GOT3 (cell line): ENCODE results near the gene RXFP4.
"Not testable (repeated sequence)": the region's sequence is repeated elsewhere in the genome, so short reads cannot be mapped to it uniquely, and the experiment has no call there.

Source experiments
- DNase-seq: peaks from one replicate; lab custom pipeline; 2025; ENCODE audit warnings: mixed read lengths; lab: John Stamatoyannopoulos, UW

Gene RXFP4

GRCh38 chr1:155978973-155979429 is 37.6 kb downstream of the RXFP4 start:
- DNase-seq = no peak

- no peak for DNase-seq
Measured at GRCh38 chr1:155979597-155980343, 38.3 kb downstream of the RXFP4 start.

DNA sequence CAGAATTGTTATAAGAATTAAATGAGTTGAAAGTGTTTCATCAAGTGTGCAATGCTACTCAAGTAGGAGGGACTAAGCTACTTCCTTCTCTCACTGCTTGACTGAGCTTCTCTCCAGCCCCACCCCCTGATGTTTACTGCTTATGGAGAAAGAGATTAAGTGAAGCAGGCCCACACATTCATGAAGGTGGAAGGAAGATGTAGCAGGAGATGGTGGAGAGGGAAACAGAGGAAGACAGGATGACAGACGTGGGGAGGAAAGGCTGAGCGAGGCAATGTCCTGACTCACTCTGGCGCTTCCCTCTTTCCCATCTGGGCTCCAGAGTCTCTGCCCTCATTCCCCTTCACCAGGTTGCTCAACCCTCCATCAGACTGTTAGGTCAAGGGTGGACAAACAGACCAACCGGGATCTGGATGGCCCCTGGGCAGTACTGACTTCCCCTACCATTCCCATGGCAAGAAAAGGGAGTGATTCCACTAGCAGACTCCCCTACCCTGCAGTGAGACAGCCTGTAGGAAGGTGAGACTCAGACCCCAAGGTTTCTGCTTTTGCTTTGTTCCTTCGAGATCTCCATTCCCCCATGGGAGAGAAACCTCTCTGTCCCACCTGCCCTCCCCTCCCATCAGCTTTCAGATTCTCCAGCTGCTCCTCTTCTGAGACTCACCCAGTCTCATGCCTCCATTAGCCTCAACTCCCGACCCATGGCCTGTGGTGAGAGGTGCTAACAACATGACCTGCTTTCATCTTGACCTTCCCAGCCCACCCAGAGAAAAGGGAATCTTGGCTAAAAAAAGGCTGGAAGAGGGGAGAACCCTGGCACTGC is 40.0 kb downstream of the RXFP4 start:
- DNase-seq = no peak

DNA sequence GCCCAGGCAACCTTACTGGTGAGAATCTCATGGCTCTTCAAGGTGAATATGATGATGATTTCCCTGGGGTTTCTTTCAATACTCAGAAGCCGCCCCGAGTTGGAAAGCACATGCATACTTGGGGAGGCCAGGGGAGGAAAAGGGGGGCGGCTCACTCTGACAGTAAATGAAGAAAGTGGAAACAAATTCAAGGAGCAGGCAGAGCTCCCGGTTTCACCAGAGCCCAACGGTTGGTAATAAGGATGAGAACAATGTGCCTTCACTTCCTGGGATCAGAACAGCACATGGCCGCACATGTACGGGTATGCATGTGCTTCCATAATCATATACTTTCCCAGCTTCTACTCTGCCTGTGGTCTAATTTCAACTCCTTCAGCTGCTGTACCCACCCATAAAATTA is 40.7 kb downstream of the RXFP4 start:
- no peak for DNase-seq

DNA sequence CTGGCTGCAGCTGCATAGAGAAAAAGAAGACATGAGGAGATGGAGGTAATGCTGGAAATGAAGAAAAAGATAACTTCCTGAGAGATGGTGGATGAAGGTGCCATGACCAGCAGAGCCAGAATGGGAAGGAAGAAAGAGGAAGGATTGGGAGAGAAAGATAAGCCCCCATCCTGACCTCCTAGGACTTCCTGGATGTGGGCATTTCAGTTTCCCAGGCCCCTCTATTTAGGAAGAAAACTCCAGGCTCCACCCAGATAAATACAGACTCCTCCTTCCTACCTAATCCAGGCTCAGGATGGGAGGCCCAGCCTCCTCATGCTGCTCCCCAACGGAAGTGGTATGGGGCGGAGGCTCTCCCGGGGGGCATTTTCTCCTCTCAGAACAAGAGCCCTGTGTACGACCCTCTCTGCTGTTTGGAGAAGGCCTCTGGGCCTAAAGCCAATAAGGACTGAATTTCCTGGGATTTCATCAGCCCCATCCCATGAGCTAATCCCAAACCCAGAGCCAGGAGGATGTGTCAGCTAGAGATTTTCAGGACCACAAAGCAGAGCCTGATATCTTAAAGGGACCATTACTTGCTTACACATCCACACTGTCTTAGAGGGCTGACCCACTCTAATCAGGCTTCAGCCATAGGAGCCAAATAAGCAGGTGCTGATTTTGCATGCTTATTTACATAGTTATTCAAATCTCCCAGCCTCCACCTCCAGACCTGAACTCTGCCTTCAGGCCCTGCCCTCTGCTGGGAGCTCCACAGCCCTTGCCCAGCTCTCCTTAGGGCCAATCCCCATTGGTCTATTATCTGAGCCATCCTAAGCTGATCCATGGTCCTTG is 42.0 kb downstream of the RXFP4 start:
- DNase-seq = peak; percentile 79

- DNase-seq = no peak
Measured at GRCh38 chr1:155984341-155984740, 42.9 kb downstream of the RXFP4 start.

- DNase-seq = not testable (repeated sequence)
Measured at GRCh38 chr1:155984903-155985645, 43.6 kb downstream of the RXFP4 start.

GRCh38 chr1:155989242-155990004 is 48.0 kb downstream of the RXFP4 start:
- no peak for DNase-seq

GRCh38 chr1:155990005-155990739 is 48.7 kb downstream of the RXFP4 start:
- no peak for DNase-seq
